Activated CD8-positive, alpha-beta memory T cell treated with anti-CD3 and anti-CD28 coated beads, Interleukin-2, amount 10 ng/mL, durations not matched to agents 7 days and 5 days (primary cell): ENCODE results near the gene NECAP2. TPM values are rescaled to one million over a fixed set of nuclear protein-coding genes. Genes with fewer than 3 reads are reported as not detected.

Experiments
- ATAC-seq: fragments of 150-1000 bp; cut with Tn5 transposase; one replicate; pipeline ENCODE4 v1.10.0; 2021; ENCODE audit warnings: moderate library complexity
- CTCF ChIA-PET: fragments of 350-600 bp; sonication (Branson Sonifier 250); formaldehyde crosslinking; loops from one replicate; lab custom pipeline; 2021; ENCODE audit warnings: antibody characterized with exemption; lab: Charles Lee
- DNase-seq: peaks from one replicate; pipeline ENCODE4 v3.0.0-alpha.2; 2020
- H3K27ac Mint-ChIP-seq: one replicate; pipeline ENCODE4 v1.8.0; 2021; ENCODE audit warnings: mild to moderate bottlenecking, mixed read lengths
- H3K27me3 Mint-ChIP-seq: one replicate; pipeline ENCODE4 v1.8.0; 2021; ENCODE audit warnings: mixed read lengths
- H3K36me3 Mint-ChIP-seq: one replicate; pipeline ENCODE4 v1.8.0; 2021; ENCODE audit warnings: mild to moderate bottlenecking, mixed read lengths
- H3K4me1 Mint-ChIP-seq: one replicate; pipeline ENCODE4 v1.8.0; 2021; ENCODE audit warnings: mixed read lengths
- H3K4me3 Mint-ChIP-seq: one replicate; pipeline ENCODE4 v1.8.0; 2021; ENCODE audit warnings: mild to moderate bottlenecking, moderate library complexity, mixed read lengths
- H3K9me3 Mint-ChIP-seq: one replicate; pipeline ENCODE4 v1.8.0; 2022; ENCODE audit warnings: low read depth, mixed read lengths
- total RNA-seq, 2 experiments: library from RNA; stranded (reverse); gene quantifications; one replicate each; pipeline ENCODE4 v1.2.3, GENCODE V29; 2021

The NECAP2 gene, protein sequence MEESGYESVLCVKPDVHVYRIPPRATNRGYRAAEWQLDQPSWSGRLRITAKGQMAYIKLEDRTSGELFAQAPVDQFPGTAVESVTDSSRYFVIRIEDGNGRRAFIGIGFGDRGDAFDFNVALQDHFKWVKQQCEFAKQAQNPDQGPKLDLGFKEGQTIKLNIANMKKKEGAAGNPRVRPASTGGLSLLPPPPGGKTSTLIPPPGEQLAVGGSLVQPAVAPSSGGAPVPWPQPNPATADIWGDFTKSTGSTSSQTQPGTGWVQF
- 10 to 100 TPM; 71.0 to 88.3 TPM for total RNA-seq

GRCh38 chr1:16440470-16441281, at the start of gene NECAP2:
TSS of gene NECAP2 (plus strand) at chr1:16440724. CDS start at chr1:16440762, 38 bp downstream.
- ATAC-seq (peak; percentile 91), DNase-seq (peak; percentile 96)
- Mint-ChIP-seq H3K4me1 (peaks cover 39% of the 10 kb centered on the region), H3K4me3 (peak within 1 kb of the TSS; percentile 85), H3K27ac (peak within 1 kb of the TSS; percentile 92), H3K36me3 (peaks cover 15% of the 10 kb centered on the region), H3K27me3 (no peaks in the 10 kb centered on the region), H3K9me3 (no peaks in the 10 kb centered on the region)
- CTCF ChIA-PET = interaction anchor here (0.7 to 3.0 kb wide), 26 partner anchors 9 to 361 kb away, joined by 3 to 19 read pairs (median 4); partner anchors contain the start of genes CPLANE2, FBXO42 and SZRD1

DNA sequence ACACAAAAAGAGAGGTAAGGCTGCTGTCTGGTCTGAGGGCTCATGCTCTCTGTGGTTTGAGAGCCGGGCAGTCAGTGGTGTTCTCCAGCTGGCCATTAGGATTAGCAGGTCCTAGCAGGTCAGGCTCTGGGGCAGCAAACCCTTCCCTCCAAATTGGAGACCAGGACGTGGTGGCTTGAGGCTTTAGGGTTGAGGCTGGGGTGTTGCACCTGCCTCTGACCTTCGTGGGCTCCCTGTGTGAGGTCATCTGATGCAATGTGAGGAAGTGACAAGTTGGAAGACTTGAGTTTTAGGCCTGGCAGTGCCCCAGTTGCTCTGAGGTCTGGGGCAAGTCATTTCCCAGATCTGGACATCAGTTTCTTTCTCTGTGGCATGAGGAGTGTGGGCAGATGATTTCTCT, 49.1 kb upstream of the NECAP2 start:
- no peaks in the 10 kb centered on the region for H3K9me3 Mint-ChIP-seq
- no peaks in the 10 kb centered on the region for H3K27me3 Mint-ChIP-seq
- DNase-seq = peak; percentile 51
- peaks cover 50% of the 10 kb centered on the region for H3K4me1 Mint-ChIP-seq
- peak; percentile 56 for ATAC-seq
- no peak overlapping the region for H3K4me3 Mint-ChIP-seq
- peak overlapping the region; percentile 77 for H3K27ac Mint-ChIP-seq
- H3K36me3 Mint-ChIP-seq = peaks cover 33% of the 10 kb centered on the region
- CTCF ChIA-PET = interaction anchor here (1.4 to 1.5 kb wide), 2 partner anchors 29 to 34 kb away, joined by 3 to 4 read pairs; no protein-coding TSS in a partner anchor

DNA sequence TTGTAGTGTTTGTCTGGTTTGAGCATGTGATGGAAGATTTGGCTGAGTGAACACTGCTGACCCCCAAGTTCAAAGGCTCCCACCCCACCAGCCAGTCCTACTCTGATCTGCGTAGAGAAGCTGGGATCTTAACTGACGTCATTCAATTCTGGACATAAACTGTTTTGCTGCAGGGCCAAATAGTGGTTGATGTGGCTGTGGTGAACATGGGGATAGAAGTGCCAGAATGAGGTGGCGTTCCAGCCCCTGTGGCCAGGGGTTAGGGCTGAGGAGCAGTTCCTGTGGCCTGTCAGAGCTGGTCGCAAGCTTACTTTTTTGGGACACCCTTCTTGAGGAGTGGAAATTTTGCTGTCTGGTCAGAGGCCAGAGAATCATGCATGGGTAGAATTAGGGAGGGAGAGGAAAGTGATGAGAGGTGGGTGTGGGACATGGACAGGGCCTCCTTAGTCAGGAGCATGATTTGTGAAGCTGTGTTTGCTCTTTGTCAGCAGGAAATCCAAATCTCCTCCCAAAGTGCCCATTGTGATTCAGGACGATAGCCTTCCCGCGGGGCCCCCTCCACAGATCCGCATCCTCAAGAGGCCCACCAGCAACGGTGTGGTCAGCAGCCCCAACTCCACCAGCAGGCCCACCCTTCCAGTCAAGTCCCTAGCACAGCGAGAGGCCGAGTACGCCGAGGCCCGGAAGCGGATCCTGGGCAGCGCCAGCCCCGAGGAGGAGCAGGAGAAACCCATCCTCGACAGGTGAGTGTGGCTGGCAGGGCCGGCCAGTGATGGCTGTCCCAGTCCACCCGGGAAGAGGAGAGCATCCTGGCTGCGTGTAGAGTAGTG, 47.6 kb upstream of the NECAP2 start:
- Mint-ChIP-seq H3K36me3 (peaks cover 33% of the 10 kb centered on the region), H3K9me3 (no peaks in the 10 kb centered on the region), H3K27me3 (no peaks in the 10 kb centered on the region), H3K4me3 (no peak overlapping the region), H3K27ac (peak overlapping the region; percentile 77), H3K4me1 (peaks cover 38% of the 10 kb centered on the region)
- DNase-seq (no peak), ATAC-seq (no peak)
- CTCF ChIA-PET = interaction anchor here (1.8 kb wide), 1 partner anchor 47 kb away, joined by 5 read pairs; the partner anchor contains the start of gene NECAP2

- no peak for ATAC-seq
Measured at GRCh38 chr1:16393570-16394521, 46.7 kb upstream of the NECAP2 start.

GRCh38 chr1:16394977-16395376, 45.5 kb upstream of the NECAP2 start:
- Mint-ChIP-seq H3K4me1 (peaks cover 32% of the 10 kb centered on the region), H3K9me3 (no peaks in the 10 kb centered on the region), H3K4me3 (no peak overlapping the region), H3K36me3 (peaks cover 34% of the 10 kb centered on the region), H3K27ac (no peak overlapping the region), H3K27me3 (no peaks in the 10 kb centered on the region)
- no peak for DNase-seq
- no peak for ATAC-seq
- CTCF ChIA-PET = no interaction called here

More at GRCh38 chr1:16393570-16394521, 46.7 kb upstream of the NECAP2 start:
- Mint-ChIP-seq H3K27me3 (no peaks in the 10 kb centered on the region), H3K4me1 (peaks cover 36% of the 10 kb centered on the region), H3K4me3 (no peak overlapping the region), H3K27ac (peak overlapping the region; percentile 56), H3K9me3 (no peaks in the 10 kb centered on the region), H3K36me3 (peaks cover 32% of the 10 kb centered on the region)
- CTCF ChIA-PET = interaction anchor here (1.1 to 1.8 kb wide), 2 partner anchors 20 to 46 kb away, joined by 3 to 5 read pairs; partner anchors contain the start of gene NECAP2
- DNase-seq = no peak

DNA sequence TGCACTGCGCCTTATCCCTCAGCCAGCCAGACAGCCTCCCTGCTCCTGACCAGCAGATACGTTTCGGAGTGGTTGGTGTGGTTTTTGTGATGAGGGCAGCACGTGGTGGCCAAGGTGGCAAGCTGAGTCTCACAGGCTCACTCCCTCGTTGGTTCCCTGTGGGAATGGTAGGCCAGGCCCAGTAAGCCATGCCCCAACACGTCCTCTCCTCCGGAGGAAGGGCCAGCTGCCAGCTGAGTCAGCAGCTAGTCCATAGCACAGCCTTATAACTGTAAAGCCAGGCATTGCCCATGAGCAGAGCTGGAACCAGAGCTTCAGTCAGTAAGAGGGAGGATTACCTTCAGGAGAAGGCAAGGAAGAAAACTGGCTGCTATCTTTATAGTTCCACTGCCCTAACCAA, 43.9 kb upstream of the NECAP2 start:
- ATAC-seq (no peak), DNase-seq (no peak)
- no peaks in the 10 kb centered on the region for H3K27me3 Mint-ChIP-seq
- H3K36me3 Mint-ChIP-seq = peaks cover 30% of the 10 kb centered on the region
- H3K4me3 Mint-ChIP-seq = no peak overlapping the region
- no peak overlapping the region for H3K27ac Mint-ChIP-seq
- no peaks in the 10 kb centered on the region for H3K9me3 Mint-ChIP-seq
- CTCF ChIA-PET = interaction anchor here (1.0 kb wide), 1 partner anchor 24 kb away, joined by 3 read pairs; no protein-coding TSS in a partner anchor
- H3K4me1 Mint-ChIP-seq = peaks cover 16% of the 10 kb centered on the region

DNA sequence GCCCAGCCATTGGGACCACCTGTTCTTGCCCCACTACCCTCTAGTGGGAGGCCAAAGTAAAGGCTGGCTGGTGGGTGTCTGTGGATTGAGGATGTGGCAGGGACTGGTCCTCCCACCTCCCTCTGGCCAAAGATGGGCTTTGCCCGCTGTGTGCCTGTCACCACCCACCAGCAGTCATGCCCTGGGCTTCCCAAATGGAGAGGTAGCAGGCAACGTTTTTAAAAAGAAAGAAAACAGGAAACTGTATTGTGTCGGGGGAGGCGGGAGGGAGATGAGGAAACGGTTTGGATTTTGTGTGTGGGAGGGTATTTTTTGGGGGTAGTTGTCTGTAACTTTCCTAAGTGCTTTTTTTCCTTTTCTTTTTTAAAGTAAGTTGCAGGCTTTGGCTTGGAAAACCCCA, 43.4 kb upstream of the NECAP2 start:
- Mint-ChIP-seq H3K27me3 (no peaks in the 10 kb centered on the region), H3K4me3 (no peak overlapping the region), H3K9me3 (no peaks in the 10 kb centered on the region), H3K27ac (peak overlapping the region; percentile 35), H3K4me1 (peaks cover 11% of the 10 kb centered on the region), H3K36me3 (peaks cover 30% of the 10 kb centered on the region)
- DNase-seq (no peak), ATAC-seq (no peak)
- CTCF ChIA-PET = no interaction called here

DNA sequence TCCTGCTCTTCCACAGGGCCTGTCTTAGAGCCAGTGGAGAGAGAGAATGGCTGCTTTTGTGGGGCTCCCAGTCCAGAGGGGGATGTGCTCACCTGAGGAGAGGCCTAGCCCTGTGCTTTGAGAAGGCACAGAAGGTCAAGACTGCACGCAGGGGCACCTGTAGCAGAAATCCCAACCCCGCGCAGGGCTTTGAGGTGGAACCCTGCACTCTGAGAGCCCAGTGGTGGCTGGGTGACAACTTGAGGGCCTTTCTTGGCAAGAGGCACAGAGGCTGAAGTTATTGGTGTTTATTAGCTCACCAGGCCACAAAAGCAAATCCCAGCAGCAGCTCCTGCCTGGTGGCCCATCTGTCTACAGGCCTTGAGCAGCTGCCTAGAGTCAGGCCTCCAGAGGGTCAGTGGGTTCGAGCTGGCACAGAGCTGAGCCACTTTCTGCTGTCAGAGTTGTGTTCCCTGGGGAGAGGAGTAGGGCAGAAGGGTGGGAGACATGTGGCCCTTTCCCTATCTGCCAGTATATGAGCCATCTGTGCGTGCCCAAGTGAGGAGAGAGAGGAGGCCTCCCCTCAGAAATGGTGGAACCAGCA, 42.1 kb upstream of the NECAP2 start:
- Mint-ChIP-seq H3K4me1 (no peaks in the 10 kb centered on the region), H3K27me3 (no peaks in the 10 kb centered on the region), H3K27ac (peak overlapping the region; percentile 24), H3K4me3 (no peak overlapping the region), H3K36me3 (peaks cover 21% of the 10 kb centered on the region), H3K9me3 (no peaks in the 10 kb centered on the region)
- DNase-seq (no peak), ATAC-seq (no peak)
- CTCF ChIA-PET = interaction anchor here (0.5 kb wide), 1 partner anchor 802 kb away, joined by 3 read pairs; no protein-coding TSS in a partner anchor

DNA sequence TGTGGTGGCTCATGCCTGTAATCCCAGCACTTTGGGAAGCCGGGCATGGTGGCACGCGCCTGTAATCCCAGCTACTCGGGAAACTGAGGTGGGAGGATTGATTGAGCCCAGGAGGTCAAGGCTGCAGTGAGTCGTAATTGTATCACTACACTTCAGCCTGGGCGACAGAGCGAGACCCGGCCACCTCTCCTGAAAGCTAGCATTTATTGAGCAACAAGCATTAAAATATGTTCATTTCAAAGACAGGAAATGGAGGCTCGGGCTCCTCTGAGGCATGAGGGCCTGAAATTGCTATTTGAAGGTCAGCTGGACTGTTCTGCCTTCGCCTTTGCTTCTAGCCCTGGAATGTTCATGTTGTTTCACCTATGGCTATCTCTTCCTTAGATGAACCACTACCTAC, 37.8 kb upstream of the NECAP2 start:
- ATAC-seq (no peak), DNase-seq (no peak)
- H3K27ac Mint-ChIP-seq = no peak overlapping the region
- no peaks in the 10 kb centered on the region for H3K4me1 Mint-ChIP-seq
- peaks cover 3% of the 10 kb centered on the region for H3K36me3 Mint-ChIP-seq
- H3K27me3 Mint-ChIP-seq = no peaks in the 10 kb centered on the region
- no peak overlapping the region for H3K4me3 Mint-ChIP-seq
- CTCF ChIA-PET = interaction anchor here (1.0 kb wide), 1 partner anchor 38 kb away, joined by 3 read pairs; the partner anchor contains the start of gene NECAP2
- no peaks in the 10 kb centered on the region for H3K9me3 Mint-ChIP-seq

GRCh38 chr1:16405441-16405840, 35.1 kb upstream of the NECAP2 start:
- DNase-seq = no peak
- ATAC-seq = no peak
- Mint-ChIP-seq H3K27ac (no peak overlapping the region), H3K9me3 (no peaks in the 10 kb centered on the region), H3K4me1 (no peaks in the 10 kb centered on the region), H3K27me3 (no peaks in the 10 kb centered on the region), H3K36me3 (no peaks in the 10 kb centered on the region), H3K4me3 (no peak overlapping the region)
- CTCF ChIA-PET = no interaction called here

- no peaks in the 10 kb centered on the region for H3K27me3 Mint-ChIP-seq
- no peak for ATAC-seq
- H3K36me3 Mint-ChIP-seq = no peaks in the 10 kb centered on the region
- no peaks in the 10 kb centered on the region for H3K9me3 Mint-ChIP-seq
- no peaks in the 10 kb centered on the region for H3K4me1 Mint-ChIP-seq
- no peak overlapping the region for H3K4me3 Mint-ChIP-seq
- CTCF ChIA-PET = no interaction called here
- H3K27ac Mint-ChIP-seq = no peak overlapping the region
- DNase-seq = no peak
Measured at GRCh38 chr1:16406868-16407267, 33.7 kb upstream of the NECAP2 start.
